H1 (cell line): ENCODE results near the gene CEMIP2. TPM values are rescaled to one million over a fixed set of nuclear protein-coding genes. Genes with fewer than 3 reads are reported as not detected.

Source experiments
- CTCF ChIA-PET: fragments of 300-600 bp; sonication (Branson Sonifier 250); formaldehyde crosslinking; loops from one replicate; lab custom pipeline; 2021; ENCODE audit not compliant: partially characterized antibody; lab: Charles Lee
- POLR2A ChIA-PET: fragments of 300-600 bp; sonication (Branson Sonifier 250); formaldehyde crosslinking; loops from one replicate; lab custom pipeline; 2021; ENCODE audit warnings: inconsistent platforms; ENCODE audit not compliant: partially characterized antibody; lab: Charles Lee
- DNase-seq, 2 experiments: peaks; one replicate each; pipeline versions ENCODE4 v3.0.0 to v3.0.0-alpha.2; 2010 to 2022; ENCODE audit warnings: low spot score in 2 of 2, low read depth in 1 of 2, mixed read lengths in 1 of 2
- FAIRE-seq: peaks from 2 replicates; lab custom pipeline; 2011; peaks lifted over from hg19 to GRCh38; lab: Jason Lieb, UNC
- H2AFZ ChIP-seq: 2 replicates; pipeline ENCODE4 v1.8.1; 2012; ENCODE audit warnings: low read length, inconsistent platforms
- H2AK5ac ChIP-seq: 2 replicates; pipeline ENCODE4 v1.6.1; 2013; ENCODE audit warnings: low read depth, low read length
- H2BK120ac ChIP-seq: replicated peaks from 2 replicates; pipeline ENCODE3; 2013; ENCODE audit warnings: low read depth, low read length, inconsistent platforms
- H2BK12ac ChIP-seq: 2 replicates; pipeline ENCODE4 v1.6.1; 2013; ENCODE audit warnings: low read depth, low read length
- H2BK15ac ChIP-seq: 2 replicates; pipeline ENCODE4 v1.6.1; 2013; ENCODE audit warnings: low read length
- H2BK20ac ChIP-seq: 2 replicates; pipeline ENCODE4 v1.6.1; 2013; ENCODE audit warnings: low read length
- H2BK5ac ChIP-seq: 2 replicates; pipeline ENCODE4 v1.6.1; 2013; ENCODE audit warnings: low read depth, low read length
- H3K14ac ChIP-seq: 2 replicates; pipeline ENCODE4 v1.6.1; 2013; ENCODE audit warnings: inconsistent platforms; ENCODE audit not compliant: insufficient read length
- H3K18ac ChIP-seq: 2 replicates; pipeline ENCODE4 v1.6.1; 2013; ENCODE audit warnings: low read length; ENCODE audit errors: extremely low read depth
- H3K23ac ChIP-seq: 2 replicates; pipeline ENCODE4 v1.6.1; 2013; ENCODE audit warnings: inconsistent platforms; ENCODE audit not compliant: insufficient read length
- H3K23me2 ChIP-seq: 2 replicates; pipeline ENCODE4 v1.6.1; 2013; ENCODE audit warnings: low read depth, low read length
- H3K27ac ChIP-seq: 2 replicates; pipeline ENCODE4 v1.6.1; 2011; ENCODE audit warnings: low read depth, low read length, inconsistent platforms
- H3K27me3 ChIP-seq, 4 experiments: replicated peaks in 1 of 4; 1 replicate in 1 of 4; 2 replicates in 3 of 4; pipeline versions ENCODE4 v1.6.1 to v1.8.1; 2011 to 2013; ENCODE audit warnings: low read length in 3 of 4, mild to moderate bottlenecking in 3 of 4, inconsistent platforms in 2 of 4, mixed read lengths in 2 of 4, moderate library complexity in 1 of 4; ENCODE audit not compliant: control insufficient read depth in 3 of 4, insufficient read depth in 3 of 4; ENCODE audit errors: extremely low read depth in 1 of 4
- H3K36me3 ChIP-seq, 4 experiments: 2 replicates each; pipeline versions ENCODE4 v1.6.1 to v1.8.1; 2011 to 2013; ENCODE audit warnings: mild to moderate bottlenecking in 4 of 4, low read length in 3 of 4, moderate library complexity in 2 of 4, control low read depth in 1 of 4, inconsistent platforms in 1 of 4; ENCODE audit not compliant: insufficient read depth in 4 of 4, control insufficient read depth in 2 of 4
- H3K4ac ChIP-seq: replicated peaks from 2 replicates; pipeline ENCODE3; 2013; ENCODE audit warnings: low read length, low read depth, mixed read lengths, inconsistent platforms; ENCODE audit not compliant: insufficient read length
- H3K4me1 ChIP-seq, 4 experiments: replicated peaks in 1 of 4; 1 replicate in 1 of 4; 2 replicates in 3 of 4; pipeline versions ENCODE4 v1.6.1 to v1.8.1; 2011 to 2013; ENCODE audit warnings: low read length in 3 of 4, inconsistent platforms in 2 of 4, mixed read lengths in 1 of 4; ENCODE audit not compliant: insufficient read depth in 4 of 4, control insufficient read depth in 3 of 4
- H3K4me2 ChIP-seq, 2 experiments: 2 replicates each; pipeline versions ENCODE4 v1.6.1 to v1.8.1; 2011 to 2013; ENCODE audit warnings: low read depth in 2 of 2, low read length in 2 of 2, control low read depth in 1 of 2, inconsistent platforms in 1 of 2, mild to moderate bottlenecking in 1 of 2; ENCODE audit not compliant: insufficient read depth in 1 of 2
- H3K4me3 ChIP-seq, 4 experiments: fragments of 200-600, 300-600 bp in 1 of 4; sonication (generic), shearing (Covaris generic), sonication (Bioruptor Twin) in 1 of 4; 2 replicates each; pipeline versions ENCODE4 v1.5.1 to v1.8.1; 2011 to 2016; ENCODE audit warnings: low read length in 4 of 4, low read depth in 3 of 4, control low read depth in 2 of 4, inconsistent platforms in 2 of 4, mild to moderate bottlenecking in 2 of 4, mixed read lengths in 1 of 4, moderate library complexity in 1 of 4; ENCODE audit not compliant: insufficient read depth in 2 of 4; ENCODE audit errors: extremely low read depth in 1 of 4
- H3K56ac ChIP-seq: replicated peaks from 2 replicates; pipeline ENCODE3; 2013; ENCODE audit warnings: low read depth, mild to moderate bottlenecking, mixed read lengths, low read length, inconsistent platforms; ENCODE audit not compliant: insufficient read length
- H3K79me1 ChIP-seq: 2 replicates; pipeline ENCODE4 v1.6.1; 2013; ENCODE audit warnings: low read depth, low read length, control low read depth
- H3K79me2 ChIP-seq, 2 experiments: 2 replicates each; pipeline versions ENCODE4 v1.6.1 to v1.8.1; 2012 to 2013; ENCODE audit warnings: low read length in 2 of 2, mild to moderate bottlenecking in 2 of 2, inconsistent platforms in 1 of 2; ENCODE audit not compliant: insufficient read depth in 2 of 2, control insufficient read depth in 1 of 2
- H3K9ac ChIP-seq, 4 experiments: replicated peaks in 1 of 4; 1 replicate in 1 of 4; 2 replicates in 3 of 4; pipeline versions ENCODE4 v1.6.1 to v1.8.1; 2011 to 2013; ENCODE audit warnings: low read depth in 3 of 4, low read length in 3 of 4, control low read depth in 2 of 4, mild to moderate bottlenecking in 2 of 4, moderate library complexity in 2 of 4, inconsistent platforms in 1 of 4; ENCODE audit errors: extremely low read depth in 1 of 4
- H3K9me3 ChIP-seq, 2 experiments: 2 replicates each; pipeline versions ENCODE4 v1.6.1 to v1.8.1; 2012 to 2013; ENCODE audit warnings: mild to moderate bottlenecking in 2 of 2, moderate library complexity in 2 of 2, control low read depth in 1 of 2, inconsistent platforms in 1 of 2, low read depth in 1 of 2, low read length in 1 of 2, mixed read lengths in 1 of 2; ENCODE audit not compliant: insufficient read depth in 2 of 2
- H4K20me1 ChIP-seq, 2 experiments: replicated peaks in 1 of 2; 2 replicates each; pipeline versions ENCODE3 to v1.8.1; 2011 to 2013; ENCODE audit warnings: inconsistent platforms in 2 of 2, low read length in 2 of 2, mild to moderate bottlenecking in 1 of 2; ENCODE audit not compliant: insufficient read depth in 2 of 2, control insufficient read depth in 1 of 2
- H4K5ac ChIP-seq: 2 replicates; pipeline ENCODE4 v1.6.1; 2013; ENCODE audit warnings: low read length, low read depth, mixed read lengths, inconsistent platforms; ENCODE audit not compliant: insufficient read length
- H4K8ac ChIP-seq: 2 replicates; pipeline ENCODE4 v1.8.0; 2013; ENCODE audit warnings: mild to moderate bottlenecking, moderate library complexity, low read length, inconsistent platforms; ENCODE audit not compliant: insufficient read depth; ENCODE audit errors: extremely low read depth
- H4K91ac ChIP-seq: replicated peaks from 2 replicates; pipeline ENCODE3; 2013; ENCODE audit warnings: low read length, mixed read lengths, inconsistent platforms; ENCODE audit not compliant: insufficient read length
- CHD1 ChIP-seq: IDR thresholded peaks from 2 replicates; pipeline ENCODE4 v1.6.1; 2012; ENCODE audit warnings: low read depth, low read length, improper control_type of control experiment
- CTBP2 ChIP-seq: IDR thresholded peaks from 2 replicates; pipeline ENCODE4 v1.7.0; 2011; ENCODE audit warnings: borderline replicate concordance, mild to moderate bottlenecking, moderate library complexity, mixed read lengths, low read length; ENCODE audit not compliant: insufficient read depth, insufficient read length
- EP300 ChIP-seq, 2 experiments: IDR thresholded peaks; 1 replicate in 1 of 2; 2 replicates in 1 of 2; pipeline ENCODE4 v1.6.1; 2011 to 2012; ENCODE audit warnings: low read depth in 2 of 2, low read length in 2 of 2, mild to moderate bottlenecking in 2 of 2, borderline replicate concordance in 1 of 2, inconsistent platforms in 1 of 2, moderate library complexity in 1 of 2
- GABPA ChIP-seq: IDR thresholded peaks from 2 replicates; pipeline ENCODE4 v1.6.1; 2011; ENCODE audit warnings: mild to moderate bottlenecking, low read length, moderate library complexity, borderline replicate concordance; ENCODE audit not compliant: insufficient read depth
- GTF2F1 ChIP-seq: IDR thresholded peaks from 2 replicates; pipeline ENCODE4 v1.6.1; 2012; ENCODE audit warnings: low read depth, low read length, improper control_type of control experiment, borderline replicate concordance
- KDM1A ChIP-seq: fragments of 200-600, 300-600 bp; sonication (generic); IDR thresholded peaks from 2 replicates; pipeline ENCODE4 v1.7.1; 2016; ENCODE audit warnings: mild to moderate bottlenecking, low read length, borderline replicate concordance
- POU5F1 ChIP-seq: IDR thresholded peaks from 2 replicates; pipeline ENCODE4 v1.6.1; 2011; ENCODE audit warnings: low read depth, mild to moderate bottlenecking, low read length, moderate library complexity
- SIX5 ChIP-seq: IDR thresholded peaks from 2 replicates; pipeline ENCODE4 v1.6.1; 2011; ENCODE audit warnings: mild to moderate bottlenecking, low read depth, low read length
- TCF12 ChIP-seq: IDR thresholded peaks from 2 replicates; pipeline ENCODE4 v1.6.1; 2011; ENCODE audit warnings: low read depth, mild to moderate bottlenecking, low read length
- WGBS, 2 experiments: shearing (Covaris generic) in 1 of 2; methylation state at CpG; one replicate each; pipeline versions ENCODE4 v1.1.6 to v1.1.7; 2013 to 2015; ENCODE audit warnings: low lambda C conversion rate in 2 of 2, mixed read lengths in 2 of 2, inconsistent platforms in 1 of 2, low coverage in 1 of 2, missing lambda C conversion rate in 1 of 2; ENCODE audit not compliant: insufficient replicate concordance in 2 of 2, insufficient coverage in 1 of 2, insufficient read length in 1 of 2; ENCODE audit errors: extremely low coverage in 1 of 2, missing lambda C conversion rate in 1 of 2; 5-methylcytosine and 5-hydroxymethylcytosine counted together
- polyA plus RNA-seq, 7 experiments: library from polyadenylated mRNA; depleted of rRNA in 3 of 7; stranded (reverse) in 5 of 7; unstranded in 2 of 7; fragments of >200 nt in 5 of 7; fragments of 200-250 nt in 2 of 7; gene quantifications; 1 replicate in 5 of 7; 2 replicates in 1 of 7; 4 replicates in 1 of 7; pipeline versions ENCODE4 v1.2.1 to v1.2.3, GENCODE V29; 2011 to 2013; ENCODE audit warnings: missing spikeins in 2 of 7, mixed read lengths in 2 of 7
- total RNA-seq: library from RNA; stranded (reverse); fragmentation: NEBNext Ultra II Directional; extraction: Animal tissue kit (Norgen Biotek cat#: 25700); gene quantifications from 2 replicates; pipeline ENCODE4 v1.2.1, GENCODE V29; 2021

CEMIP2 gene
- total and polyA plus RNA-seq, 2 of the 8 experiments (the other 6 are each of a cell fraction or from before 2014, with no cell fraction given) = 25.2 to 52.1 TPM

GRCh38 chr9:71762900-71763653 is 5.2 kb downstream of the CEMIP2 start:
- WGBS, 2 experiments = 89% methylated on average over 2 of the region's 2 CpGs; no CpG with 5 or more reads in 1 of the 2 experiments
- no peak overlapping the region for H4K8ac ChIP-seq
- H3K4me3 ChIP-seq = no peak overlapping the region
- no peaks in the 10 kb centered on the region for H3K27me3 ChIP-seq
- H3K4ac ChIP-seq = no peak overlapping the region
- no peak overlapping the region for H2BK15ac ChIP-seq
- no peak overlapping the region for H2BK120ac ChIP-seq
- no peak overlapping the region for H2BK12ac ChIP-seq
- CTCF ChIA-PET = interaction anchor here (0.7 to 1.6 kb wide), 3 partner anchors 30 to 56 kb away, joined by 3 to 4 read pairs (median 4); no protein-coding TSS in a partner anchor
- no peak overlapping the region for H2AK5ac ChIP-seq
- H4K91ac ChIP-seq = no peak overlapping the region
- H3K36me3 ChIP-seq = no peaks in the 10 kb centered on the region
- H3K4me2 ChIP-seq = no peak overlapping the region
- H3K4me1 ChIP-seq = peaks cover 5 to 41% (median 30%) of the 10 kb centered on the region in 4 experiments; a peak in 6 of 7 replicates
- H3K9me3 ChIP-seq = no peaks in the 10 kb centered on the region
- no peak overlapping the region for H2BK5ac ChIP-seq
- H2BK20ac ChIP-seq = no peak overlapping the region
- no peak for FAIRE-seq
- H4K5ac ChIP-seq = no peak overlapping the region
- peaks cover 4 to 12% of the 10 kb centered on the region in 2 experiments for H4K20me1 ChIP-seq
- H3K9ac ChIP-seq = no peak overlapping the region
- no peak overlapping the region for H3K18ac ChIP-seq
- H3K27ac ChIP-seq = no peak overlapping the region
- 0 out of 2 replicates have a peak, but pooled peaks cover 5% of the 10 kb centered on the region for H3K23me2 ChIP-seq
- H3K23ac ChIP-seq = no peak overlapping the region
- H3K56ac ChIP-seq = no peak overlapping the region
- POLR2A ChIA-PET = interaction anchor here (0.8 kb wide), 1 partner anchor 72 kb away, joined by 3 read pairs; no protein-coding TSS in a partner anchor
- DNase-seq = no peak
- peaks cover 3% of the 10 kb centered on the region; the same call in 1 of the 2 replicates for H3K79me1 ChIP-seq
- no peak for TF ChIP-seq EP300 (IDR thresholded peaks at IDR 0.05; ENCODE audit: borderline replicate concordance in 1 of 2, low read depth in 2 of 2, low read length in 2 of 2)
- no peak for TF ChIP-seq SIX5
- TF ChIP-seq TCF12 = no peak
- no peak for TF ChIP-seq GTF2F1
- no peak for TF ChIP-seq CHD1
- TF ChIP-seq KDM1A = no peak
- TF ChIP-seq CTBP2 = no peak
- TF ChIP-seq GABPA = no peak
- TF ChIP-seq POU5F1 = no peak
- peaks cover 23 to 80% of the 10 kb centered on the region in 2 experiments for H3K79me2 ChIP-seq
- H2AFZ ChIP-seq = no peak overlapping the region
- no peak overlapping the region for H3K14ac ChIP-seq
